ENCODE results near the gene CNKSR3.

CNKSR3 gene

GRCh38 chr6:154494592-154495311, 15.7 kb downstream of the CNKSR3 start:
- TF ChIP-seq CTCF (IDR thresholded peaks at IDR 0.05; ENCODE audit: low read depth, low read length) = no peak
- Histone ChIP-seq H3K27ac (no peak overlapping the region), H3K4me3 (ENCODE audit: low read depth, low read length) (no peak overlapping the region), H3K27me3 (ENCODE audit: insufficient read depth, low read depth, severe bottlenecking) (no peaks in the 10 kb centered on the region), H3K9me3 (ENCODE audit: severe bottlenecking) (no peaks in the 10 kb centered on the region), H3K36me3 (no peaks in the 10 kb centered on the region)
- no peak for DNase-seq

GRCh38 chr6:154491567-154492470, 18.7 kb downstream of the CNKSR3 start:
- Histone ChIP-seq H3K36me3 (no peaks in the 10 kb centered on the region), H3K4me3 (ENCODE audit: low read depth, low read length) (no peak overlapping the region), H3K9me3 (ENCODE audit: severe bottlenecking) (no peaks in the 10 kb centered on the region), H3K27me3 (ENCODE audit: insufficient read depth, low read depth, severe bottlenecking) (no peaks in the 10 kb centered on the region), H3K27ac (no peak overlapping the region)
- TF ChIP-seq CTCF (IDR thresholded peaks at IDR 0.05; ENCODE audit: low read depth, low read length) = no peak
- no peak for DNase-seq

GRCh38 chr6:154489822-154490221, 20.7 kb downstream of the CNKSR3 start:
- H3K27me3 ChIP-seq (ENCODE audit: insufficient read depth, low read depth, severe bottlenecking) = no peaks in the 10 kb centered on the region
- no peak for DNase-seq
- no peak for TF ChIP-seq CTCF (IDR thresholded peaks at IDR 0.05; ENCODE audit: low read depth, low read length)
- no peaks in the 10 kb centered on the region for H3K9me3 ChIP-seq (ENCODE audit: severe bottlenecking)
- no peak overlapping the region for H3K4me3 ChIP-seq (ENCODE audit: low read depth, low read length)
- no peaks in the 10 kb centered on the region for H3K36me3 ChIP-seq
- H3K27ac ChIP-seq = no peak overlapping the region

- no peak for TF ChIP-seq CTCF (IDR thresholded peaks at IDR 0.05; ENCODE audit: low read depth, low read length)
- no peaks in the 10 kb centered on the region for H3K9me3 ChIP-seq (ENCODE audit: severe bottlenecking)
- DNase-seq = no peak
- no peak overlapping the region for H3K4me3 ChIP-seq (ENCODE audit: low read depth, low read length)
- no peaks in the 10 kb centered on the region for H3K27me3 ChIP-seq (ENCODE audit: insufficient read depth, low read depth, severe bottlenecking)
- no peak overlapping the region for H3K27ac ChIP-seq
- no peaks in the 10 kb centered on the region for H3K36me3 ChIP-seq
These were observed 21.6 kb downstream of the CNKSR3 start for GRCh38 chr6:154488802-154489437.

GRCh38 chr6:154488248-154488593, 22.3 kb downstream of the CNKSR3 start:
- Histone ChIP-seq H3K27me3 (ENCODE audit: insufficient read depth, low read depth, severe bottlenecking) (no peaks in the 10 kb centered on the region), H3K27ac (no peak overlapping the region), H3K4me3 (ENCODE audit: low read depth, low read length) (no peak overlapping the region), H3K9me3 (ENCODE audit: severe bottlenecking) (no peaks in the 10 kb centered on the region), H3K36me3 (no peaks in the 10 kb centered on the region)
- TF ChIP-seq CTCF (IDR thresholded peaks at IDR 0.05; ENCODE audit: low read depth, low read length) = no peak
- DNase-seq = no peak

Measured in WERI-Rb-1 (cell line).